ENCODE data around the gene PTK6.

The PTK6 gene

GRCh38 chr20:63494420-63495166, 42.6 kb downstream of the PTK6 start:
- H3K36me3 ChIP-seq (ENCODE audit: control insufficient read depth, low read length): no peaks in the 10 kb centered on the region
- H3K79me2 ChIP-seq (ENCODE audit: control insufficient read depth, low read length): no peaks in the 10 kb centered on the region
- 0 out of 2 replicates have a peak, but pooled peaks cover 4% of the 10 kb centered on the region for H3K4me1 ChIP-seq (ENCODE audit: control insufficient read depth, low read length)
- H3K9me2 ChIP-seq (replicated peaks; ENCODE audit: control insufficient read depth, low read length): no peaks in the 10 kb centered on the region
- no peak for TF ChIP-seq EZH2phosphoT487 (IDR thresholded peaks at IDR 0.05; ENCODE audit: borderline replicate concordance, low read length)
- TF ChIP-seq CTCF (IDR thresholded peaks at IDR 0.05; ENCODE audit: low read depth, low read length, poor library complexity, severe bottlenecking): no peak
- H3K4me2 ChIP-seq (ENCODE audit: low read length): no peak overlapping the region
- no peak overlapping the region for H3K27ac ChIP-seq (ENCODE audit: low read depth, low read length)
- H3F3A ChIP-seq (ENCODE audit: control insufficient read depth, insufficient read depth): no peaks in the 10 kb centered on the region
- H3K9me3 ChIP-seq (ENCODE audit: control insufficient read depth, insufficient read depth, low read length): no peaks in the 10 kb centered on the region
- H3K4me3 ChIP-seq (ENCODE audit: low read length): no peak overlapping the region
- peaks cover 9% of the 10 kb centered on the region; the same call in 1 of the 2 replicates for H4K20me1 ChIP-seq (ENCODE audit: control insufficient read depth, insufficient read depth, low read depth, low read length)
- peaks cover 7% of the 10 kb centered on the region; the same call in 1 of the 2 replicates for H3K27me3 ChIP-seq (ENCODE audit: control insufficient read depth, low read length)

DNA sequence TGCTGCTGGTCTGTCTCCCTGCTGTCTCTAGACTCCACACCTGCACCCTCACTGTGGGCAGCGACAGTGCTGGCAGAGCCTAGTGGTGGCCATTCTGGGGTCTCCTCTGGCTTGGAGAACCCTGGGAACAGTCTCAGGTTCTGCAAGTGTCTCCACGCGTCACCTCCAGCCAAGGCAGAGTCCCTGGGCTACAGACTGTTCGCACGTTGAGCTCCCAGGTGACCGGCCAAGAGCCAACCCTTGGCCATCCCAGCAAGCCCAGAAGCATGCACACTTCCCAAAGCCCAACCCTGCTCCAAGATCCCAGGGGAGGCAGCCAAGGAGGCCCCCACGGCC, 43.1 kb downstream of the PTK6 start:
- no peak overlapping the region for H3K4me3 ChIP-seq (ENCODE audit: low read length)

DNA sequence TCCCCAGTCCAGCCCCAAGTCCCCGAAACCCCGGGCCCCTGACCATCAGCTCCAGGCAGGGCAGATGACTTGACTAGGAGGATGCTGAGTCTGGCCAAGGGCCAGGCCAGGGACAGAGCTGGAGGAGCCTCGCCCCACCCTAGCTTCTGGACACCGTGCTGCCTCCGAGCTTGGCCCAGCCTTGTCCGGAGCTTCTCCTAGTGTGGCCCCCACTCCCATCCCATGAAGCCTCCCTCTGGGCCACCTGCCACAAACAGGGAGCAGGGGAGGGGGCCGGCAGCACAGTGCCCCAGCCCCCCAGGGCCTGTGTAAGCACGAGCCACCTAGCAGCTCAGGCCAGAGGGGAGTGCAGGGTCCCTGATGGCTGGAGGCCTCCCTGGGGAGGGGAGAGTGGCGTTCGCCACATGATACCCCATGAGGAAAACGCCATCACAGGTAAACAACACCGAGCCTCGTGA, 43.6 kb downstream of the PTK6 start:
- no peaks in the 10 kb centered on the region for H3K9me3 ChIP-seq (ENCODE audit: control insufficient read depth, insufficient read depth, low read length)
- H3K4me3 ChIP-seq (ENCODE audit: low read length): no peak overlapping the region
- H3F3A ChIP-seq (ENCODE audit: control insufficient read depth, insufficient read depth): no peaks in the 10 kb centered on the region
- no peak overlapping the region for H3K27ac ChIP-seq (ENCODE audit: low read depth, low read length)
- H3K9me2 ChIP-seq (replicated peaks; ENCODE audit: control insufficient read depth, low read length): no peaks in the 10 kb centered on the region
- peaks cover 7% of the 10 kb centered on the region; the same call in 1 of the 2 replicates for H3K27me3 ChIP-seq (ENCODE audit: control insufficient read depth, low read length)
- TF ChIP-seq EZH2phosphoT487 (IDR thresholded peaks at IDR 0.05; ENCODE audit: borderline replicate concordance, low read length) (no peak), CTCF (IDR thresholded peaks at IDR 0.05; ENCODE audit: low read depth, low read length, poor library complexity, severe bottlenecking) (no peak)
- no peaks in the 10 kb centered on the region for H3K36me3 ChIP-seq (ENCODE audit: control insufficient read depth, low read length)
- H3K4me1 ChIP-seq (ENCODE audit: control insufficient read depth, low read length): 0 out of 2 replicates have a peak, but pooled peaks cover 4% of the 10 kb centered on the region
- H3K79me2 ChIP-seq (ENCODE audit: control insufficient read depth, low read length): no peaks in the 10 kb centered on the region
- H4K20me1 ChIP-seq (ENCODE audit: control insufficient read depth, insufficient read depth, low read depth, low read length): peaks cover 9% of the 10 kb centered on the region; the same call in 1 of the 2 replicates
- no peak overlapping the region for H3K4me2 ChIP-seq (ENCODE audit: low read length)

More for the DNA sequence above, 43.1 kb downstream of the PTK6 start:
- Histone ChIP-seq H4K20me1 (ENCODE audit: control insufficient read depth, insufficient read depth, low read depth, low read length) (peaks cover 9% of the 10 kb centered on the region; the same call in 1 of the 2 replicates), H3K27ac (ENCODE audit: low read depth, low read length) (no peak overlapping the region), H3K36me3 (ENCODE audit: control insufficient read depth, low read length) (no peaks in the 10 kb centered on the region), H3K4me1 (ENCODE audit: control insufficient read depth, low read length) (0 out of 2 replicates have a peak, but pooled peaks cover 4% of the 10 kb centered on the region), H3K4me2 (ENCODE audit: low read length) (no peak overlapping the region), H3K9me3 (ENCODE audit: control insufficient read depth, insufficient read depth, low read length) (no peaks in the 10 kb centered on the region), H3K9me2 (replicated peaks; ENCODE audit: control insufficient read depth, low read length) (no peaks in the 10 kb centered on the region), H3K27me3 (ENCODE audit: control insufficient read depth, low read length) (peaks cover 7% of the 10 kb centered on the region; the same call in 1 of the 2 replicates), H3K79me2 (ENCODE audit: control insufficient read depth, low read length) (no peaks in the 10 kb centered on the region), H3F3A (ENCODE audit: control insufficient read depth, insufficient read depth) (no peaks in the 10 kb centered on the region)
- TF ChIP-seq EZH2phosphoT487 (IDR thresholded peaks at IDR 0.05; ENCODE audit: borderline replicate concordance, low read length): no peak

GRCh38 chr20:63492982-63493381, 44.2 kb downstream of the PTK6 start:
- H3K27me3 ChIP-seq (ENCODE audit: control insufficient read depth, low read length): peaks cover 4% of the 10 kb centered on the region; the same call in 1 of the 2 replicates

More at GRCh38 chr20:63492982-63493381, 44.2 kb downstream of the PTK6 start:
- Histone ChIP-seq H3K4me3 (ENCODE audit: low read length) (no peak overlapping the region), H3K4me2 (ENCODE audit: low read length) (no peak overlapping the region), H3K9me3 (ENCODE audit: control insufficient read depth, insufficient read depth, low read length) (no peaks in the 10 kb centered on the region), H3K27ac (ENCODE audit: low read depth, low read length) (no peak overlapping the region), H3K9me2 (replicated peaks; ENCODE audit: control insufficient read depth, low read length) (no peaks in the 10 kb centered on the region), H3K36me3 (ENCODE audit: control insufficient read depth, low read length) (no peaks in the 10 kb centered on the region), H3F3A (ENCODE audit: control insufficient read depth, insufficient read depth) (no peaks in the 10 kb centered on the region), H3K79me2 (ENCODE audit: control insufficient read depth, low read length) (no peaks in the 10 kb centered on the region), H3K4me1 (ENCODE audit: control insufficient read depth, low read length) (0 out of 2 replicates have a peak, but pooled peaks cover 4% of the 10 kb centered on the region), H4K20me1 (ENCODE audit: control insufficient read depth, insufficient read depth, low read depth, low read length) (peaks cover 9% of the 10 kb centered on the region; the same call in 1 of the 2 replicates)
- TF ChIP-seq CTCF (IDR thresholded peaks at IDR 0.05; ENCODE audit: low read depth, low read length, poor library complexity, severe bottlenecking): no peak
- no peak for TF ChIP-seq EZH2phosphoT487 (IDR thresholded peaks at IDR 0.05; ENCODE audit: borderline replicate concordance, low read length)
